Measurements from ENCODE around the gene OR6S1. TPM values are rescaled to one million over a fixed set of nuclear protein-coding genes. Genes with fewer than 3 reads are reported as not detected.

Gene OR6S1
- total RNA-seq, 2 donors from 2014 or later = not detected

- Histone ChIP-seq H3K9me3 (no peaks in the 10 kb centered on the region), H3K4me1 (peaks cover 10% of the 10 kb centered on the region), H3K36me3 (replicated peaks in 1 of 2; ENCODE audit: insufficient read depth in 1 of 2, low read depth in 2 of 2) (no peaks in the 10 kb centered on the region), H3K27ac (no peak overlapping the region), H3K4me3 (no peak overlapping the region), H3K27me3 (no peaks in the 10 kb centered on the region)
- 28 to 47% methylated on average over 2 of the region's 2 CpGs for WGBS, 2 donors
- TF ChIP-seq CTCF (IDR thresholded peaks at IDR 0.05) (no peak), POLR2A (IDR thresholded peaks at IDR 0.05) (no peak)
- DNase-seq (no peak), ATAC-seq (no peak)
- intact Hi-C loops (cut with DNase I) = loop anchor here (5.0 to 10.0 kb wide), 2 partner anchors 142 to 285 kb away; partner anchors contain the start of genes PIP4P1 and PNP
Observed at GRCh38 chr14:20606902-20607242, 34.6 kb downstream of the OR6S1 start.

- WGBS, 2 donors = 28 to 33% methylated on average over 6 to 8 of the region's 8 CpGs
- ATAC-seq = no peak
- Histone ChIP-seq H3K27ac (no peak overlapping the region), H3K4me3 (no peak overlapping the region), H3K27me3 (no peaks in the 10 kb centered on the region), H3K9me3 (no peaks in the 10 kb centered on the region), H3K36me3 (replicated peaks in 1 of 2; ENCODE audit: insufficient read depth in 1 of 2, low read depth in 2 of 2) (no peaks in the 10 kb centered on the region), H3K4me1 (peaks cover 10% of the 10 kb centered on the region)
- peak in 2 of 4 donors; percentile 36 to 50 for DNase-seq
- TF ChIP-seq CTCF (IDR thresholded peaks at IDR 0.05) (peak in 6 of 7 experiments; percentile 10 to 46 (median 36)), POLR2A (IDR thresholded peaks at IDR 0.05) (no peak)
- intact Hi-C loops (cut with DNase I) = loop anchor here (5.0 to 10.0 kb wide), 2 partner anchors 142 to 284 kb away; partner anchors contain the start of genes PIP4P1 and PNP
Observed at GRCh38 chr14:20606190-20606901, 35.1 kb downstream of the OR6S1 start.

GRCh38 chr14:20603813-20604690 is 37.4 kb downstream of the OR6S1 start:
- H3K9me3 ChIP-seq = no peaks in the 10 kb centered on the region
- intact Hi-C loops (cut with DNase I) = loop anchor here (10.0 kb wide), 1 partner anchor 139 kb away; the partner anchor contains the start of genes PIP4P1 and PNP
- no peaks in the 10 kb centered on the region for H3K27me3 ChIP-seq
- DNase-seq (no peak), ATAC-seq (no peak)
- no peak overlapping the region for H3K4me3 ChIP-seq
- TF ChIP-seq CTCF (IDR thresholded peaks at IDR 0.05) = no peak
- TF ChIP-seq POLR2A (IDR thresholded peaks at IDR 0.05) = no peak
- H3K27ac ChIP-seq = no peak overlapping the region
- no peaks in the 10 kb centered on the region for H3K4me1 ChIP-seq
- H3K36me3 ChIP-seq (replicated peaks in 1 of 2; ENCODE audit: insufficient read depth in 1 of 2, low read depth in 2 of 2) = no peaks in the 10 kb centered on the region
- 71 to 76% methylated on average over 7 to 13 of the region's 13 CpGs for WGBS, 2 donors

- intact Hi-C loops (cut with DNase I) = loop anchor here (10.0 kb wide), 1 partner anchor 138 kb away; the partner anchor contains the start of genes PIP4P1 and PNP
- H3K4me1 ChIP-seq = no peaks in the 10 kb centered on the region
- H3K27me3 ChIP-seq = no peaks in the 10 kb centered on the region
- no peaks in the 10 kb centered on the region for H3K9me3 ChIP-seq
- ATAC-seq (no peak), DNase-seq (no peak)
- no peaks in the 10 kb centered on the region for H3K36me3 ChIP-seq (replicated peaks in 1 of 2; ENCODE audit: insufficient read depth in 1 of 2, low read depth in 2 of 2)
- no peak for TF ChIP-seq CTCF (IDR thresholded peaks at IDR 0.05)
- no peak for TF ChIP-seq POLR2A (IDR thresholded peaks at IDR 0.05)
- no peak overlapping the region for H3K27ac ChIP-seq
- WGBS, 2 donors = 74 to 82% methylated on average over 7 to 9 of the region's 9 CpGs
- H3K4me3 ChIP-seq = no peak overlapping the region
Observed at GRCh38 chr14:20602583-20602982, 38.9 kb downstream of the OR6S1 start.

All from body of pancreas (tissue), 4 donors.